Common myeloid progenitor, CD34-positive (primary cell): Measurements from ENCODE around the gene CPN2.
A peak's percentile ranks its signal among the peaks of the same experiment; 100 is the strongest.

ENCODE experiments used
- CTCF ChIA-PET: fragments of 350-600 bp; sonication (Branson Sonifier 250); formaldehyde crosslinking; loops from one replicate; lab custom pipeline; 2021; ENCODE audit warnings: antibody characterized with exemption; lab: Charles Lee
- POLR2A ChIA-PET: fragments of 350-600 bp; sonication (Branson Sonifier 250); formaldehyde crosslinking; loops from one replicate; lab custom pipeline; 2021; ENCODE audit warnings: antibody characterized with exemption; lab: Charles Lee
- DNase-seq, 3 donors: peaks; one replicate each; pipeline versions ENCODE4 v3.0.0 to v3.0.0-alpha.2; 2013
- H3K27ac ChIP-seq, 2 experiments: 1 replicate in 1 of 2; 2 replicates in 1 of 2; pipeline ENCODE4 v1.7.0; 2013; ENCODE audit warnings: inconsistent platforms in 2 of 2, low read length in 2 of 2, mild to moderate bottlenecking in 2 of 2, low read depth in 1 of 2, moderate library complexity in 1 of 2; ENCODE audit not compliant: severe bottlenecking in 2 of 2, insufficient read depth in 1 of 2, poor library complexity in 1 of 2
- H3K27me3 ChIP-seq, 5 experiments: replicated peaks in 2 of 5; 1 replicate in 3 of 5; 2 replicates in 2 of 5; pipeline versions ENCODE4 v1.6.1 to v1.7.0; 2013; ENCODE audit warnings: low read length in 4 of 5, mild to moderate bottlenecking in 2 of 5, moderate library complexity in 2 of 5, inconsistent platforms in 1 of 5; ENCODE audit not compliant: insufficient read depth in 5 of 5, control insufficient read depth in 4 of 5
- H3K36me3 ChIP-seq, 4 experiments: 1 replicate in 2 of 4; 2 replicates in 2 of 4; pipeline versions ENCODE4 v1.6.1 to v1.7.0; 2013; ENCODE audit warnings: low read length in 3 of 4, control low read depth in 1 of 4, mild to moderate bottlenecking in 1 of 4; ENCODE audit not compliant: control insufficient read depth in 4 of 4, insufficient read depth in 4 of 4
- H3K4me1 ChIP-seq, 4 experiments: 1 replicate in 3 of 4; 2 replicates in 1 of 4; pipeline versions ENCODE4 v1.6.1 to v1.7.1; 2013; ENCODE audit warnings: low read length in 3 of 4, mild to moderate bottlenecking in 3 of 4, control low read depth in 1 of 4, inconsistent platforms in 1 of 4, moderate library complexity in 1 of 4; ENCODE audit not compliant: control insufficient read depth in 4 of 4, insufficient read depth in 4 of 4; ENCODE audit errors: control extremely low read depth in 1 of 4
- H3K4me3 ChIP-seq, 7 experiments: 1 replicate in 4 of 7; 2 replicates in 3 of 7; pipeline versions ENCODE4 v1.5.1 to v1.7.0; 2013; ENCODE audit warnings: mild to moderate bottlenecking in 7 of 7, low read length in 6 of 7, moderate library complexity in 6 of 7, inconsistent platforms in 2 of 7, low read depth in 2 of 7, control low read depth in 1 of 7; ENCODE audit not compliant: insufficient read depth in 4 of 7, control insufficient read depth in 1 of 7; ENCODE audit errors: extremely low read depth in 1 of 7
- H3K9me3 ChIP-seq, 5 experiments: 1 replicate in 4 of 5; 2 replicates in 1 of 5; pipeline versions ENCODE4 v1.6.1 to v1.7.1; 2013; ENCODE audit warnings: low read length in 4 of 5, mild to moderate bottlenecking in 2 of 5, inconsistent platforms in 1 of 5, low read depth in 1 of 5, moderate library complexity in 1 of 5; ENCODE audit not compliant: control insufficient read depth in 4 of 5, insufficient read depth in 2 of 5; ENCODE audit errors: control extremely low read depth in 1 of 5
- WGBS: methylation state at CpG from one replicate; pipeline ENCODE4 v1.1.5; 2013; ENCODE audit not compliant: insufficient coverage; 5-methylcytosine and 5-hydroxymethylcytosine counted together

The CPN2 gene

DNA sequence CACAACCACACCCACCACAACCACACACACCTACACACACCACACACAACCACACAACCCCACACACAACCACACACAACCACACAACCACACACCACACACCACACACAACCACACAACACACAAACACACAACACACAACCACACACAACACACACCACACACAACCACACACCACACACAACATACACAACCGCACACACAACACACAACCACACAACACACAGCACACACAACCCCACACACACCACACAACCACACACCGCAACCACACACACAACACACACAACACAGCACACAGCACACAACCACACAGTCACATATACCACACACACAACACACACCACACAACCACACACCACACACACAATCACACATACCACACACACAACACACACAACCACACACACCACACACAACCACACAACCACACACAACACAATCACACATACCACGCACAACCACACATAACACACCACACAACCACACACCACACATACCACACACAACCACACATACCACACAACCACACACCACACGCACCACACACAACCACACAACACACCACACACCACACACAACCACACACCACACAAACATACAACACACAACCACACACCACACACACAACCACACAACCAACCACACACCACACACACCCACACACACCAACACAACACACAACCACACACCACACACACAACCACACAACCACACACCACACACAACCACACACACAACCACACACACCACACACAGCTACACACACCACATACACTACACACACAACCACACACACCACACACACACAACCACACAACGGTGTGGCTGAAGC lies 23.7 kb downstream of the CPN2 start:
- Histone ChIP-seq H3K27me3 (peaks cover 0 to 10% (median 6%) of the 10 kb centered on the region in 5 experiments), H3K4me3 (no peak overlapping the region), H3K27ac (no peak overlapping the region), H3K4me1 (peaks cover 0 to 18% (median 11%) of the 10 kb centered on the region in 4 experiments), H3K36me3 (no peaks in the 10 kb centered on the region), H3K9me3 (no peaks in the 10 kb centered on the region)
- ChIA-PET CTCF (interaction anchor here (0.6 to 20.3 kb wide), 3 partner anchors 16 to 660 kb away, joined by 3 to 349 read pairs (median 105); partner anchors contain the start of gene GP5), POLR2A (no interaction called here)
- 100% methylated on average over 3 of the region's 5 CpGs for WGBS
- peak; percentile 54 to 97 (median 93) for DNase-seq

- WGBS, result 100% methylated on average over 1 of the region's 2 CpGs
- peak in 2 of 3 donors; percentile 92 to 97 for DNase-seq
- peaks cover 0 to 6% (median 5%) of the 10 kb centered on the region in 5 experiments for H3K27me3 ChIP-seq
- peaks cover 0 to 19% (median 11%) of the 10 kb centered on the region in 4 experiments for H3K4me1 ChIP-seq
- H3K4me3 ChIP-seq, result no peak overlapping the region
- H3K9me3 ChIP-seq, result no peaks in the 10 kb centered on the region
- no peaks in the 10 kb centered on the region for H3K36me3 ChIP-seq
- H3K27ac ChIP-seq, result no peak overlapping the region
- CTCF ChIA-PET, result no interaction called here
- POLR2A ChIA-PET, result no interaction called here
Observed at GRCh38 chr3:194326968-194327217, 24.2 kb downstream of the CPN2 start.

- WGBS, result 80% methylated on average over 10 of the region's 15 CpGs
Observed at GRCh38 chr3:194326192-194326967, 24.7 kb downstream of the CPN2 start.

DNA sequence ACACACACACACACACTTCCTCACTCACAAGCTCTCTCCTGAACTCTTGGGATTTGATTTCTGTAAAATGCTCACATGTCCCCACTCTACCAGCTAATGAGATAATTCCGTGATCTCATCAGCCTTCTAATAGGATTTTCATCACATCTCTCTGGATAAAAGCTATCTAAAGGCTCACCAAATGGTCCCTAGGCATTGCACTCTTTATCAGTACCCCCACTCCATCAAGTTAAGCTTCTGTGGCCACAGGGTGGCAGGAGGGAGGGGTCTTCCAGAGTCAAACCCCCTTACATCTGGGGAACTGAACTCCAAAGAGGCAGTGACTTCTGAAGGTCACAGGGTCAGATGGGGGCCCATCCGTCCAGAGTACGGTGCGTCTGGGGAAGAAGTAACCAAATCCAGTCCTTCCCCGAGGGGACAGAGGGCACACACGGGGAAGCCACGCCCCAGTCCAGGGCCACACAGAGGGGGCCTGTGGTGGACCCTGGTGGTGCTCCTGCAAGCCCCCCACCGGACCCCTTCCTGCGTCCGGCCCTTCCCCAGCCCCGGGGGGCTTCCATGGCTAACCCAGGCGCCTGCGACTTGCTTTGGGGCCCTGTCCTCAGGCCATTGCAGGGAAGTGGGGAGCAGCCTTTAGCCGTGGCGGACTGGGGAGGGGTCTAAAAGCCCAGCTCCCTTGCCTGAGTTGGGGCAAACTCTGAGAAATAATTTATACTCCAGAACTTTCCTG lies 25.5 kb downstream of the CPN2 start:
- H3K4me3 ChIP-seq, result no peak overlapping the region
- H3K9me3 ChIP-seq, result no peaks in the 10 kb centered on the region
- POLR2A ChIA-PET, result interaction anchor here (0.6 kb wide), 1 partner anchor 910 kb away, joined by 3 read pairs; no protein-coding TSS in a partner anchor
- CTCF ChIA-PET, result interaction anchor here (0.6 to 1.1 kb wide), 4 partner anchors 9 to 64 kb away, joined by 3 to 4 read pairs (median 4); no protein-coding TSS in a partner anchor
- 89% methylated on average over 15 of the region's 15 CpGs for WGBS
- no peak overlapping the region for H3K27ac ChIP-seq
- no peaks in the 10 kb centered on the region for H3K36me3 ChIP-seq
- DNase-seq, result peak; percentile 29 to 40 (median 32)
- H3K4me1 ChIP-seq, result peaks cover 0 to 19% (median 11%) of the 10 kb centered on the region in 4 experiments
- peaks cover 0 to 3% (median 0%) of the 10 kb centered on the region in 5 experiments for H3K27me3 ChIP-seq

More at GRCh38 chr3:194326192-194326967, 24.7 kb downstream of the CPN2 start:
- Histone ChIP-seq H3K9me3 (no peaks in the 10 kb centered on the region), H3K27me3 (peaks cover 0 to 3% (median 0%) of the 10 kb centered on the region in 5 experiments), H3K4me3 (no peak overlapping the region), H3K36me3 (no peaks in the 10 kb centered on the region), H3K4me1 (peaks cover 0 to 19% (median 11%) of the 10 kb centered on the region in 4 experiments), H3K27ac (no peak overlapping the region)
- POLR2A ChIA-PET, result no interaction called here
- peak; percentile 57 to 95 (median 88) for DNase-seq
- CTCF ChIA-PET, result interaction anchor here (1.0 to 1.1 kb wide), 2 partner anchors 10 to 13 kb away, joined by 4 read pairs; no protein-coding TSS in a partner anchor

GRCh38 chr3:194324823-194325327 lies 26.3 kb downstream of the CPN2 start:
- Histone ChIP-seq H3K4me3 (no peak overlapping the region), H3K27me3 (peaks cover 0 to 3% (median 0%) of the 10 kb centered on the region in 5 experiments), H3K9me3 (peaks cover 0 to 3% (median 0%) of the 10 kb centered on the region in 5 experiments), H3K36me3 (no peaks in the 10 kb centered on the region), H3K27ac (no peak overlapping the region), H3K4me1 (peaks cover 0 to 19% (median 11%) of the 10 kb centered on the region in 4 experiments)
- 100% methylated on average over 3 of the region's 3 CpGs for WGBS
- POLR2A ChIA-PET, result no interaction called here
- DNase-seq, result peak in 1 of 3 donors; percentile 72
- CTCF ChIA-PET, result interaction anchor here (1.1 to 2.2 kb wide), 4 partner anchors 9 to 544 kb away, joined by 3 to 9 read pairs (median 4); no protein-coding TSS in a partner anchor
